SK-N-SH treated with all-trans-retinoic acid at 6 μM for 48 hours (cell line): ENCODE data around the gene CDH22.

Source experiments
- ARNTL ChIP-seq: fragments of 450-650 bp; formaldehyde crosslinking; IDR thresholded peaks from 2 replicates; pipeline ENCODE4 v1.5.0; 2020; ENCODE audit warnings: low read depth, mild to moderate bottlenecking, moderate library complexity, borderline replicate concordance
- CSDC2 ChIP-seq: fragments of 250-450 bp; sonication (Bioruptor Pico); IDR thresholded peaks from 2 replicates; pipeline ENCODE4 v1.5.0; 2020; ENCODE audit warnings: mild to moderate bottlenecking, moderate library complexity
- GLIS3 ChIP-seq: fragments of 250-450 bp; sonication (Bioruptor Pico); IDR thresholded peaks from 2 replicates; pipeline ENCODE4 v1.5.0; 2020; ENCODE audit warnings: mild to moderate bottlenecking, moderate library complexity
- PATZ1 ChIP-seq: fragments of 250-450 bp; sonication (Bioruptor Pico); IDR thresholded peaks from 2 replicates; pipeline ENCODE4 v1.8.0; 2020; ENCODE audit warnings: mild to moderate bottlenecking, moderate library complexity, borderline replicate concordance
- RARB ChIP-seq: fragments of 250-450 bp; sonication (Bioruptor Pico); IDR thresholded peaks from 2 replicates; pipeline ENCODE4 v1.8.0; 2021; ENCODE audit warnings: mild to moderate bottlenecking, moderate library complexity
- TCF4 ChIP-seq: fragments of 250-450 bp; sonication (Bioruptor Pico); IDR thresholded peaks from 2 replicates; pipeline ENCODE4 v1.8.0; 2021; ENCODE audit warnings: mild to moderate bottlenecking, moderate library complexity, borderline replicate concordance
- ZNF565 ChIP-seq: fragments of 450-650 bp; formaldehyde crosslinking; conservative IDR thresholded peaks from 2 replicates; pipeline ENCODE4 v1.5.0; 2020; ENCODE audit warnings: low read depth, mild to moderate bottlenecking, moderate library complexity
- TF ChIP-seq, protein P1 (sequence below): fragments of 250-450 bp; sonication (Bioruptor Pico); IDR thresholded peaks from 2 replicates; pipeline ENCODE4 v1.5.1; 2021; ENCODE audit warnings: mild to moderate bottlenecking, moderate library complexity
- TF ChIP-seq, protein P2 (sequence below): fragments of 250-450 bp; sonication (Bioruptor Pico); IDR thresholded peaks from 2 replicates; pipeline ENCODE4 v1.8.0; 2021; ENCODE audit warnings: low read depth, mild to moderate bottlenecking, moderate library complexity, borderline replicate concordance

DNA sequence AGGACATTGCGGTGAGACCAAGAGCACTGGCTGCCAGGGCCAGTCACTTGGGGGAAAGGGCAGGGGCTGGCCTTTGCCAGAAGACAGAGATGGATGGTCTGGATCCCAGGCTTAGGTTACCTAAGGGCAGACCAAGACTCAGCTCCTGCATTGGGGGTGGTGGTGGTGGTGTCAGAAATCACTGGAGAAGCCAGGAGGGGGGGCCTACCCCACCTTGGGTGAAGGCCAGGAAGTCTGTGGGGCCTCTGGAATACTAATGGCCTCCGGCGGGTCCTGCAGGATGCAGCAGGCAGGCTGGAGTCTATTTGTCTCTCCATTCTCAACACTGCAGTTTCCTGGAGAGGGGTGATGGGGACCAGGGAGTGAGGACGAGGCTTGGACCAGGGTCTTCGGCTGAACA, 157.4 kb downstream of the CDH22 start:
- TF ChIP-seq, protein P1, sequence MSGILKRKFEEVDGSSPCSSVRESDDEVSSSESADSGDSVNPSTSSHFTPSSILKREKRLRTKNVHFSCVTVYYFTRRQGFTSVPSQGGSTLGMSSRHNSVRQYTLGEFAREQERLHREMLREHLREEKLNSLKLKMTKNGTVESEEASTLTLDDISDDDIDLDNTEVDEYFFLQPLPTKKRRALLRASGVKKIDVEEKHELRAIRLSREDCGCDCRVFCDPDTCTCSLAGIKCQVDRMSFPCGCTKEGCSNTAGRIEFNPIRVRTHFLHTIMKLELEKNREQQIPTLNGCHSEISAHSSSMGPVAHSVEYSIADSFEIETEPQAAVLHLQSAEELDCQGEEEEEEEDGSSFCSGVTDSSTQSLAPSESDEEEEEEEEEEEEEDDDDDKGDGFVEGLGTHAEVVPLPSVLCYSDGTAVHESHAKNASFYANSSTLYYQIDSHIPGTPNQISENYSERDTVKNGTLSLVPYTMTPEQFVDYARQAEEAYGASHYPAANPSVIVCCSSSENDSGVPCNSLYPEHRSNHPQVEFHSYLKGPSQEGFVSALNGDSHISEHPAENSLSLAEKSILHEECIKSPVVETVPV (CRISPR knock-in tag): no peak
- TF ChIP-seq RARB (CRISPR knock-in tag) (no peak), CSDC2 (CRISPR knock-in tag) (no peak), ARNTL (no peak), PATZ1 (no peak), GLIS3 (CRISPR knock-in tag) (no peak), TCF4 (no peak), ZNF565 (CRISPR knock-in tag) (no peak)
- TF ChIP-seq, protein P2, sequence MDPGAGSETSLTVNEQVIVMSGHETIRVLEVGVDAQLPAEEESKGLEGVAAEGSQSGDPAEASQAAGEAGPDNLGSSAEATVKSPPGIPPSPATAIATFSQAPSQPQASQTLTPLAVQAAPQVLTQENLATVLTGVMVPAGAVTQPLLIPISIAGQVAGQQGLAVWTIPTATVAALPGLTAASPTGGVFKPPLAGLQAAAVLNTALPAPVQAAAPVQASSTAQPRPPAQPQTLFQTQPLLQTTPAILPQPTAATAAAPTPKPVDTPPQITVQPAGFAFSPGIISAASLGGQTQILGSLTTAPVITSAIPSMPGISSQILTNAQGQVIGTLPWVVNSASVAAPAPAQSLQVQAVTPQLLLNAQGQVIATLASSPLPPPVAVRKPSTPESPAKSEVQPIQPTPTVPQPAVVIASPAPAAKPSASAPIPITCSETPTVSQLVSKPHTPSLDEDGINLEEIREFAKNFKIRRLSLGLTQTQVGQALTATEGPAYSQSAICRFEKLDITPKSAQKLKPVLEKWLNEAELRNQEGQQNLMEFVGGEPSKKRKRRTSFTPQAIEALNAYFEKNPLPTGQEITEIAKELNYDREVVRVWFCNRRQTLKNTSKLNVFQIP: no peak
